HepG2 (cell line): ENCODE results near the gene EMILIN1. TPM values are rescaled to one million over a fixed set of nuclear protein-coding genes. Genes with fewer than 3 reads are reported as not detected.

Experiments
- CREBL2 ChIP-seq: sonication (generic); formaldehyde crosslinking; IDR thresholded peaks from 2 replicates; pipeline ENCODE4 v1.8.1; 2023; ENCODE audit warnings: missing genetic modification reagents, mild to moderate bottlenecking, borderline replicate concordance
- HMG20B ChIP-seq: conservative IDR thresholded peaks from 2 replicates; pipeline ENCODE4 v1.6.1; 2016; ENCODE audit warnings: missing genetic modification reagents, missing compliant biosample characterization
- NFATC3 ChIP-seq: sonication (generic); formaldehyde crosslinking; IDR thresholded peaks from 2 replicates; pipeline ENCODE4 v1.5.1; 2020; ENCODE audit warnings: mild to moderate bottlenecking, missing genetic modification reagents
- TOPORS ChIP-seq: sonication (generic); formaldehyde crosslinking; IDR thresholded peaks from 2 replicates; pipeline ENCODE4 v1.8.0; 2023; ENCODE audit warnings: mild to moderate bottlenecking, missing genetic modification reagents
- ZNF33B ChIP-seq: sonication (generic); formaldehyde crosslinking; IDR thresholded peaks from 2 replicates; pipeline ENCODE4 v1.5.1; 2020; ENCODE audit warnings: mild to moderate bottlenecking, missing genetic modification reagents
- ZNF513 ChIP-seq: sonication (generic); formaldehyde crosslinking; conservative IDR thresholded peaks from 2 replicates; pipeline ENCODE4 v1.5.0; 2020; ENCODE audit warnings: missing genetic modification reagents
- ZNF547 ChIP-seq: sonication (generic); formaldehyde crosslinking; IDR thresholded peaks from 2 replicates; pipeline ENCODE4 v1.5.1; 2020; ENCODE audit warnings: mild to moderate bottlenecking, missing genetic modification reagents
- ZNF781 ChIP-seq: sonication (generic); formaldehyde crosslinking; IDR thresholded peaks from 2 replicates; pipeline ENCODE4 v1.5.1; 2020; ENCODE audit warnings: borderline replicate concordance, mild to moderate bottlenecking, missing genetic modification reagents; ENCODE audit errors: not compliant biosample characterization
- polyA plus RNA-seq, 8 experiments: library from polyadenylated mRNA; depleted of rRNA in 3 of 8; stranded (reverse) in 7 of 8; unstranded in 1 of 8; fragments of >200 nt; fragmentation: Illumina TruSeq in 4 of 8; extraction: Trizol in 4 of 8; gene quantifications; 2 replicates each; pipeline versions ENCODE4 v1.2.1 to v1.2.3, GENCODE V29; 2011 to 2016; ENCODE audit warnings: low read depth in 4 of 8, missing spikeins in 1 of 8, mixed read lengths in 1 of 8; ENCODE audit not compliant: insufficient read depth in 1 of 8
- total RNA-seq, 5 experiments: library from RNA; depleted of rRNA; stranded (reverse); fragments of >200 nt; fragmentation: Illumina TruSeq; extraction: Trizol; gene quantifications; 2 replicates each; pipeline ENCODE4 v1.2.3, GENCODE V29; 2016; ENCODE audit warnings: low read depth in 1 of 5
- TF ChIP-seq, protein P1 (sequence below): sonication (generic); formaldehyde crosslinking; IDR thresholded peaks from 2 replicates; pipeline ENCODE4 v1.8.1; 2023; ENCODE audit warnings: mild to moderate bottlenecking, inconsistent platforms, moderate library complexity, missing genetic modification reagents, borderline replicate concordance
- TF ChIP-seq, protein P2 (sequence below), 2 experiments: fragments of 450-650 bp in 1 of 2; sonication (generic) in 1 of 2; formaldehyde crosslinking in 1 of 2; IDR thresholded peaks; 2 replicates each; pipeline versions ENCODE4 v1.6.1 to v1.8.0; 2016 to 2022; ENCODE audit warnings: antibody characterized with exemption in 1 of 2, mild to moderate bottlenecking in 1 of 2, missing genetic modification reagents in 1 of 2
- TF ChIP-seq, protein P3 (sequence below): IDR thresholded peaks from 2 replicates; pipeline ENCODE4 v1.6.1; 2018; ENCODE audit warnings: missing genetic modification reagents, mild to moderate bottlenecking, missing compliant biosample characterization
- TF ChIP-seq, protein P4 (sequence below): sonication (generic); formaldehyde crosslinking; IDR thresholded peaks from 2 replicates; pipeline ENCODE4 v1.8.1; 2023; ENCODE audit warnings: mild to moderate bottlenecking, moderate library complexity, missing genetic modification reagents

EMILIN1 gene
- total and polyA plus RNA-seq, 2 of the 13 experiments (the other 11 are each of a cell fraction or from before 2014, with no cell fraction given): 8.1 to 9.7 TPM

GRCh38 chr2:27050281-27050995 lies 28.0 kb upstream of the EMILIN1 start (continued):
- TF ChIP-seq, protein P1, sequence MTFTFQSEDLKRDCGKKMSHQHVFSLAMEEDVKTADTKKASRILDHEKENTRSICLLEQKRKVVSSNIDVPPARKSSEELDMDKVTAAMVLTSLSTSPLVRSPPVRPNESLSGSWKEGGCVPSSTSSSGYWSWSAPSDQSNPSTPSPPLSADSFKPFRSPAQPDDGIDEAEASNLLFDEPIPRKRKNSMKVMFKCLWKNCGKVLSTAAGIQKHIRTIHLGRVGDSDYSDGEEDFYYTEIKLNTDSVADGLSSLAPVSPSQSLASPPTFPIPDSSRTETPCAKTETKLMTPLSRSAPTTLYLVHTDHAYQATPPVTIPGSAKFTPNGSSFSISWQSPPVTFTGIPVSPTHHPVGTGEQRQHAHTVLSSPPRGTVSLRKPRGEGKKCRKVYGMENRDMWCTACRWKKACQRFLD (CRISPR knock-in tag): peak; percentile 79; the same call in 1 of the 2 replicates
- TF ChIP-seq, protein P2, sequence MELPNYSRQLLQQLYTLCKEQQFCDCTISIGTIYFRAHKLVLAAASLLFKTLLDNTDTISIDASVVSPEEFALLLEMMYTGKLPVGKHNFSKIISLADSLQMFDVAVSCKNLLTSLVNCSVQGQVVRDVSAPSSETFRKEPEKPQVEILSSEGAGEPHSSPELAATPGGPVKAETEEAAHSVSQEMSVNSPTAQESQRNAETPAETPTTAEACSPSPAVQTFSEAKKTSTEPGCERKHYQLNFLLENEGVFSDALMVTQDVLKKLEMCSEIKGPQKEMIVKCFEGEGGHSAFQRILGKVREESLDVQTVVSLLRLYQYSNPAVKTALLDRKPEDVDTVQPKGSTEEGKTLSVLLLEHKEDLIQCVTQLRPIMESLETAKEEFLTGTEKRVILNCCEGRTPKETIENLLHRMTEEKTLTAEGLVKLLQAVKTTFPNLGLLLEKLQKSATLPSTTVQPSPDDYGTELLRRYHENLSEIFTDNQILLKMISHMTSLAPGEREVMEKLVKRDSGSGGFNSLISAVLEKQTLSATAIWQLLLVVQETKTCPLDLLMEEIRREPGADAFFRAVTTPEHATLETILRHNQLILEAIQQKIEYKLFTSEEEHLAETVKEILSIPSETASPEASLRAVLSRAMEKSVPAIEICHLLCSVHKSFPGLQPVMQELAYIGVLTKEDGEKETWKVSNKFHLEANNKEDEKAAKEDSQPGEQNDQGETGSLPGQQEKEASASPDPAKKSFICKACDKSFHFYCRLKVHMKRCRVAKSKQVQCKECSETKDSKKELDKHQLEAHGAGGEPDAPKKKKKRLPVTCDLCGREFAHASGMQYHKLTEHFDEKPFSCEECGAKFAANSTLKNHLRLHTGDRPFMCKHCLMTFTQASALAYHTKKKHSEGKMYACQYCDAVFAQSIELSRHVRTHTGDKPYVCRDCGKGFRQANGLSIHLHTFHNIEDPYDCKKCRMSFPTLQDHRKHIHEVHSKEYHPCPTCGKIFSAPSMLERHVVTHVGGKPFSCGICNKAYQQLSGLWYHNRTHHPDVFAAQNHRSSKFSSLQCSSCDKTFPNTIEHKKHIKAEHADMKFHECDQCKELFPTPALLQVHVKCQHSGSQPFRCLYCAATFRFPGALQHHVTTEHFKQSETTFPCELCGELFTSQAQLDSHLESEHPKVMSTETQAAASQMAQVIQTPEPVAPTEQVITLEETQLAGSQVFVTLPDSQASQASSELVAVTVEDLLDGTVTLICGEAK (IDR thresholded peaks at IDR 0.05): no peak
- TF ChIP-seq, protein P2 (CRISPR knock-in tag; IDR thresholded peaks at IDR 0.05): peak; percentile 45; the same call in 1 of the 2 replicates
- TF ChIP-seq ZNF781: no peak
- TF ChIP-seq NFATC3 (CRISPR knock-in tag): no peak; the same call in 1 of the 2 replicates
- peak; percentile 87 for TF ChIP-seq ZNF547 (CRISPR knock-in tag)
- 0 out of 2 replicates have a peak, but pooled peaks have one; percentile 17 for TF ChIP-seq CREBL2 (CRISPR knock-in tag)
- no peak; the same call in none of the 2 replicates for TF ChIP-seq ZNF513 (CRISPR knock-in tag)
- TF ChIP-seq ZNF33B (CRISPR knock-in tag): peak; percentile 50; the same call in 1 of the 2 replicates
- peak; percentile 45; the same call in 1 of the 2 replicates for TF ChIP-seq HMG20B
- TF ChIP-seq, protein P3, sequence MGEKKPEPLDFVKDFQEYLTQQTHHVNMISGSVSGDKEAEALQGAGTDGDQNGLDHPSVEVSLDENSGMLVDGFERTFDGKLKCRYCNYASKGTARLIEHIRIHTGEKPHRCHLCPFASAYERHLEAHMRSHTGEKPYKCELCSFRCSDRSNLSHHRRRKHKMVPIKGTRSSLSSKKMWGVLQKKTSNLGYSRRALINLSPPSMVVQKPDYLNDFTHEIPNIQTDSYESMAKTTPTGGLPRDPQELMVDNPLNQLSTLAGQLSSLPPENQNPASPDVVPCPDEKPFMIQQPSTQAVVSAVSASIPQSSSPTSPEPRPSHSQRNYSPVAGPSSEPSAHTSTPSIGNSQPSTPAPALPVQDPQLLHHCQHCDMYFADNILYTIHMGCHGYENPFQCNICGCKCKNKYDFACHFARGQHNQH (CRISPR knock-in tag): peak; percentile 82; the same call in 1 of the 2 replicates
- TF ChIP-seq TOPORS (CRISPR knock-in tag): peak; percentile 68
- TF ChIP-seq, protein P4, sequence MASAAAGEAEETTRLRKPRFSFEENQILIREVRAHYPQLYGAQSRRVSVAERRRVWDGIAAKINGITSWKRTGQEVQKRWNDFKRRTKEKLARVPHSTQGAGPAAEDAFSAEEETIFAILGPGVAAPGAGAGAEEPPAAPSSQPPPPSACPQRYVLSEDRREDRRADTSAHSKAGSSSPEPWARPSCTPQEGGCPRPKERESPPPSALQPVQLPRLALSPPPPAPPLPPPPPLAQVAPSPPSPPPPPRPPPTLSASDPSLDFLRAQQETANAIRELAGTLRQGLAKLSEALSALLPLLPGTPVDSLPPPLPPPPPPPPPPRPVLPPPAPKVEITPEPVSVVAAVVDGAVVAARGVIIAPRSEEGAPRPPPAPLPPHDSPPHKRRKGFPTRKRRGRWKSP: peak; percentile 98
